GM21367 (cell line): ENCODE measurements around the gene ACAA1.
"Not testable (repeated sequence)": the region's sequence is repeated elsewhere in the genome, so short reads cannot be mapped to it uniquely, and the experiment has no call there.

Source experiments
- ATAC-seq: cut with Tn5 transposase; IDR thresholded peaks from one replicate; pipeline ENCODE4 v1.9.1; 2021; ENCODE audit not compliant: unreplicated experiment

Gene ACAA1

GRCh38 chr3:38083871-38084333 is 53.0 kb downstream of the ACAA1 start:
- ATAC-seq, result no peak

- not testable (repeated sequence) for ATAC-seq
Measured at GRCh38 chr3:38083254-38083653, 53.7 kb downstream of the ACAA1 start.

- ATAC-seq, result not testable (repeated sequence)
Measured at GRCh38 chr3:38082296-38082695, 54.6 kb downstream of the ACAA1 start.

- not testable (repeated sequence) for ATAC-seq
Measured at GRCh38 chr3:38077073-38077472, 59.9 kb downstream of the ACAA1 start.
